ENCODE results near the gene PHACTR3.

DNA sequence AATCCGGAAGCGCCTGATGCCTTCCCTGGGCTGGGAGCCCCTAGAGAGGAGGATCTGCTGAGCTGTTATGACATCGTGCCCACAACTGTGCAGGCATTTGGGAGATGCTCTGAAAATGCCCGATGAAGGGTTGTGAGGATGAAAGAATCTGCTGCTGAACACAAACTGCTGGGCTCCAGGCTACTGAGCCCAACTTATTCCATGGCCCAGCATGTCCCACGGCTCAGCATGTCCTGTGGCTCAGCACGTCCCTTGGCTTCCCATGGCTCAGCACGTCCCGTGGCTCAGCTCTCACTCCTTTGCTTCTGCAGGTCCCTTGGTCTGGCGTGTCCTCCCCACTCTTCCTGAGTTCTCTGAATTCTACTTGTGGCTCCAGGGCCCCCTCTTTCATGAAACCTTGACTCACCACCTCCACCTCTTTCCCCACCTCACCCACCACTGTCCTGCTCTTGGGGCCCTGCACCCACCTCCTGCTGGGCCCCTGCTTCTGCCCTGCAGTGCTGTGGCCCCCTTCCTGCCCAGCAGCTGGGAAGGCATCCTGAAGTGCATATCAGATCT lies 80.4 kb downstream of the PHACTR3 start:
- TF ChIP-seq, protein P1, sequence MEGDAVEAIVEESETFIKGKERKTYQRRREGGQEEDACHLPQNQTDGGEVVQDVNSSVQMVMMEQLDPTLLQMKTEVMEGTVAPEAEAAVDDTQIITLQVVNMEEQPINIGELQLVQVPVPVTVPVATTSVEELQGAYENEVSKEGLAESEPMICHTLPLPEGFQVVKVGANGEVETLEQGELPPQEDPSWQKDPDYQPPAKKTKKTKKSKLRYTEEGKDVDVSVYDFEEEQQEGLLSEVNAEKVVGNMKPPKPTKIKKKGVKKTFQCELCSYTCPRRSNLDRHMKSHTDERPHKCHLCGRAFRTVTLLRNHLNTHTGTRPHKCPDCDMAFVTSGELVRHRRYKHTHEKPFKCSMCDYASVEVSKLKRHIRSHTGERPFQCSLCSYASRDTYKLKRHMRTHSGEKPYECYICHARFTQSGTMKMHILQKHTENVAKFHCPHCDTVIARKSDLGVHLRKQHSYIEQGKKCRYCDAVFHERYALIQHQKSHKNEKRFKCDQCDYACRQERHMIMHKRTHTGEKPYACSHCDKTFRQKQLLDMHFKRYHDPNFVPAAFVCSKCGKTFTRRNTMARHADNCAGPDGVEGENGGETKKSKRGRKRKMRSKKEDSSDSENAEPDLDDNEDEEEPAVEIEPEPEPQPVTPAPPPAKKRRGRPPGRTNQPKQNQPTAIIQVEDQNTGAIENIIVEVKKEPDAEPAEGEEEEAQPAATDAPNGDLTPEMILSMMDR (conservative IDR thresholded peaks at IDR 0.05; ENCODE audit: low read depth, low read length): no peak
- TF ChIP-seq EZH2 (IDR thresholded peaks at IDR 0.05; ENCODE audit: low read length, unreplicated experiment) (no peak), EZH2phosphoT487 (IDR thresholded peaks at IDR 0.05; ENCODE audit: borderline replicate concordance, low read length) (no peak)
